ENCODE data around the gene NPVF. TPM values are rescaled to one million over a fixed set of nuclear protein-coding genes. Genes with fewer than 3 reads are reported as not detected.

The NPVF gene
- total RNA-seq, 1 experiment from 2014 or later = not detected

GRCh38 chr7:25260862-25261494 is 32.7 kb upstream of the NPVF start:
- Histone ChIP-seq H4K8ac (replicated peaks; ENCODE audit: insufficient read length, low read depth, low read length) (no peak overlapping the region), H2BK15ac (ENCODE audit: low read depth, low read length) (no peak overlapping the region), H3K27ac (ENCODE audit: insufficient read length, low read depth, low read length) (no peak overlapping the region), H4K5ac (ENCODE audit: insufficient read length, low read depth, low read length) (no peak overlapping the region), H3K4me1 (ENCODE audit: insufficient read depth, low read length) (no peaks in the 10 kb centered on the region), H2BK120ac (ENCODE audit: low read depth, low read length, poor library complexity, severe bottlenecking) (no peak overlapping the region), H2AK5ac (ENCODE audit: insufficient read length, low read length) (no peak overlapping the region), H3K23ac (ENCODE audit: insufficient read length, low read depth, low read length) (no peak overlapping the region), H2BK12ac (ENCODE audit: insufficient read length, low read depth, low read length) (no peak overlapping the region), H3K9ac (ENCODE audit: extremely low read depth, insufficient read length, low read length) (no peak overlapping the region), H3K23me2 (ENCODE audit: insufficient read length, low read depth, low read length, poor library complexity, severe bottlenecking) (no peaks in the 10 kb centered on the region), H3K79me2 (ENCODE audit: insufficient read depth, low read length) (no peaks in the 10 kb centered on the region), H3K14ac (ENCODE audit: insufficient read depth, low read length) (no peak overlapping the region), H2BK20ac (ENCODE audit: low read depth, low read length, poor library complexity, severe bottlenecking) (no peak overlapping the region), H3K9me3 (ENCODE audit: control insufficient read depth, low read depth, low read length) (no peaks in the 10 kb centered on the region), H3K18ac (ENCODE audit: insufficient read length, low read depth, low read length) (no peak overlapping the region), H3K4ac (ENCODE audit: low read depth, low read length) (no peak overlapping the region), H3K27me3 (ENCODE audit: insufficient read depth, low read length) (no peaks in the 10 kb centered on the region), H3T11ph (ENCODE audit: low read length) (no peak overlapping the region), H4K20me1 (ENCODE audit: control insufficient read depth, insufficient read depth, insufficient read length) (no peaks in the 10 kb centered on the region), H3K56ac (ENCODE audit: insufficient read length, low read depth, low read length) (no peak overlapping the region), H3K4me2 (ENCODE audit: insufficient read depth, insufficient read length, low read length) (no peak overlapping the region), H4K91ac (ENCODE audit: insufficient read length, low read depth, low read length) (no peak overlapping the region), H2AFZ (ENCODE audit: low read length) (no peak overlapping the region), H3K79me1 (ENCODE audit: insufficient read depth, low read depth, low read length, poor library complexity, severe bottlenecking) (no peaks in the 10 kb centered on the region), H2BK5ac (ENCODE audit: insufficient read length, low read length) (no peak overlapping the region)
- H3K27me3 Mint-ChIP-seq (ENCODE audit: low read depth) = peaks cover 10% of the 10 kb centered on the region
- H3K36me3 Mint-ChIP-seq (ENCODE audit: insufficient read depth in 1 of 3, low read depth in 3 of 3) = no peaks in the 10 kb centered on the region
- H3K27ac Mint-ChIP-seq = no peak overlapping the region
- no peak overlapping the region for H3K4me3 Mint-ChIP-seq
- no CpG with 5 or more reads among the region's 5 CpGs for WGBS (ENCODE audit: extremely low coverage, insufficient read length, low lambda C conversion rate)
- H3K9me3 Mint-ChIP-seq = no peaks in the 10 kb centered on the region
- no peak for DNase-seq
- peaks cover 2 to 3% of the 10 kb centered on the region in 2 experiments; a peak in 2 of 4 replicates for H3K4me1 Mint-ChIP-seq
- no peak for TF ChIP-seq CTCF (conservative IDR thresholded peaks at IDR 0.05)
